Sigmoid colon (tissue), 4 donors: ENCODE measurements around the gene TAT.

Experiments
- EP300 ChIP-seq, 4 donors: sonication (generic); formaldehyde crosslinking; IDR thresholded peaks; one replicate each; pipeline ENCODE4 v1.6.1; 2017; ENCODE audit warnings: antibody characterized with exemption in 4 of 4
- POLR2A ChIP-seq, 2 donors: fragments of 450-650 bp; IDR thresholded peaks; one replicate each; pipeline ENCODE4 v1.6.1; 2016; ENCODE audit warnings: antibody characterized with exemption in 2 of 2, mild to moderate bottlenecking in 2 of 2, moderate library complexity in 2 of 2
- POLR2AphosphoS5 ChIP-seq, 4 donors: sonication (generic); formaldehyde crosslinking; IDR thresholded peaks; one replicate each; pipeline ENCODE4 v1.6.1; 2017; ENCODE audit warnings: antibody characterized with exemption in 4 of 4
- TF ChIP-seq, protein P1 (sequence below), 4 experiments: fragments of 450-650 bp in 3 of 4; fragments of 200-600 bp in 1 of 4; IDR thresholded peaks; one replicate each; pipeline ENCODE4 v1.5.1; 2016 to 2019; ENCODE audit warnings: antibody characterized with exemption in 4 of 4, mild to moderate bottlenecking in 3 of 4, moderate library complexity in 2 of 4

GRCh38 chr16:71584543-71585317 lies 7.8 kb upstream of the TAT start:
- TF ChIP-seq, protein P1, sequence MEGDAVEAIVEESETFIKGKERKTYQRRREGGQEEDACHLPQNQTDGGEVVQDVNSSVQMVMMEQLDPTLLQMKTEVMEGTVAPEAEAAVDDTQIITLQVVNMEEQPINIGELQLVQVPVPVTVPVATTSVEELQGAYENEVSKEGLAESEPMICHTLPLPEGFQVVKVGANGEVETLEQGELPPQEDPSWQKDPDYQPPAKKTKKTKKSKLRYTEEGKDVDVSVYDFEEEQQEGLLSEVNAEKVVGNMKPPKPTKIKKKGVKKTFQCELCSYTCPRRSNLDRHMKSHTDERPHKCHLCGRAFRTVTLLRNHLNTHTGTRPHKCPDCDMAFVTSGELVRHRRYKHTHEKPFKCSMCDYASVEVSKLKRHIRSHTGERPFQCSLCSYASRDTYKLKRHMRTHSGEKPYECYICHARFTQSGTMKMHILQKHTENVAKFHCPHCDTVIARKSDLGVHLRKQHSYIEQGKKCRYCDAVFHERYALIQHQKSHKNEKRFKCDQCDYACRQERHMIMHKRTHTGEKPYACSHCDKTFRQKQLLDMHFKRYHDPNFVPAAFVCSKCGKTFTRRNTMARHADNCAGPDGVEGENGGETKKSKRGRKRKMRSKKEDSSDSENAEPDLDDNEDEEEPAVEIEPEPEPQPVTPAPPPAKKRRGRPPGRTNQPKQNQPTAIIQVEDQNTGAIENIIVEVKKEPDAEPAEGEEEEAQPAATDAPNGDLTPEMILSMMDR (IDR thresholded peaks at IDR 0.05) = no peak
- TF ChIP-seq POLR2A (IDR thresholded peaks at IDR 0.05) (no peak), EP300 (IDR thresholded peaks at IDR 0.05) (no peak), POLR2AphosphoS5 (IDR thresholded peaks at IDR 0.05) (no peak)
